Right ventricle myocardium superior (tissue), 1 donor: ENCODE measurements around the gene OR6P1. TPM values are rescaled to one million over a fixed set of nuclear protein-coding genes. Genes with fewer than 3 reads are reported as not detected.

Source experiments
- ATAC-seq: fragments of 200-7000 bp; cut with Tn5 transposase; one replicate; pipeline ENCODE4 v1.9.1; 2020; ENCODE audit warnings: mild to moderate bottlenecking; ENCODE audit not compliant: poor library complexity
- DNase-seq: peaks from one replicate; pipeline ENCODE4 v3.0.0-alpha.2; 2020
- intact Hi-C: fragments of 100-400 bp; cut with DNase I; formaldehyde crosslinking; loops from one replicate; pipeline ENCODE4 v1.11.2; 2022
- long read RNA-seq: library from polyadenylated mRNA; unstranded; transcript quantifications from one replicate; pipeline ENCODE4 v2.0.0, GENCODE V29; 2021
- total RNA-seq: library from RNA; stranded (reverse); fragmentation: NEBNext Ultra II Directional; extraction: Animal tissue kit (Norgen Biotek cat#: 25700); gene quantifications from one replicate; pipeline ENCODE4 v1.2.1, GENCODE V29; 2021
- donor health status: DM: no; HTN: yes; CAD: no; lungs with severe emphysema.

Gene OR6P1, protein sequence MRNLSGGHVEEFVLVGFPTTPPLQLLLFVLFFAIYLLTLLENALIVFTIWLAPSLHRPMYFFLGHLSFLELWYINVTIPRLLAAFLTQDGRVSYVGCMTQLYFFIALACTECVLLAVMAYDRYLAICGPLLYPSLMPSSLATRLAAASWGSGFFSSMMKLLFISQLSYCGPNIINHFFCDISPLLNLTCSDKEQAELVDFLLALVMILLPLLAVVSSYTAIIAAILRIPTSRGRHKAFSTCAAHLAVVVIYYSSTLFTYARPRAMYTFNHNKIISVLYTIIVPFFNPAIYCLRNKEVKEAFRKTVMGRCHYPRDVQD
- total RNA-seq, result not detected
- long read RNA-seq, result 0 reads

DNA sequence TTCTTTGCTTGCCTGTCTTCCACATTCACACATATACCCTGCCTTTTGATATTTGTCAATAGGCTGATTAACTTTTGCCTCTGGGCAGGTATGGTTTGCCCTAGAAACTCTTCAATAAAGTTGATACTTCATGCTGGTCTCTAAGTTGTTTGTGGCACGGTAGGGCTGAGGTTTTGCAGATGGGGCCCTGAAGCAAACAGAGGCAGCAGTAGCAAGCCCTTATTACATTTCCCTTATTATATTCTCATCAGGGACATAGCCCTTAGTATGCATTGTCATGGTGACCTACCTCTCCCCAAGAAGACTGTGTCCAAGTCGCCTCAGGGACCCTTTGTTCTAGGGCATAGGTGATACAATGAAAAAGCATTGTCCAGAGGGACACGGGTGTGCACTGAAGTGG is at the start of gene OR6P1:
TSS of gene OR6P1 (minus strand) at position 101 of the 400 bp plus-strand sequence. CDS start 6,976 bp downstream, outside the sequence.
- DNase-seq (no peak), ATAC-seq (no peak)
- intact Hi-C loops, result no loop called here

DNA sequence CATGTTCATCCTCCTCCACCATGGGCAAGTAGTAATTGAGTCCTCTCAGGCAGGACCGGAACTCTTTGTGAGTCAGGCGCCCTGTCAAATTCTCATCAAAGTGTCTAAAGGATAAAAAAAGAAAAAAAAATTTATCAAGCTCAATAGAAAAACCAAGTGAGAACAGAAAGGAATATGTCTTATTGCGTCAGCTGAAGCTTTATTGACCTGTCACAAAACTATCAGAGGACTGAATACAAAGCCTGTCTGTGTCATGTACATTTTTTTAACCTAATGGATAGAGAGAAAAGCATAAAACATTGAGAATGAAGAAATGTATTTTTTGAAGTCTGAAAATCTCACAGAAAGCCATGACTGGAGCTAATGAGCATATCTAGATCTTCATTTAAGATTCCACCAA is 43.4 kb upstream of the OR6P1 start:
- no peak for DNase-seq
- intact Hi-C loops, result no loop called here
- no peak for ATAC-seq

GRCh38 chr1:158611916-158612315 is 41.5 kb upstream of the OR6P1 start:
- intact Hi-C loops, result no loop called here
- no peak for ATAC-seq
- no peak for DNase-seq

GRCh38 chr1:158607296-158607695 is 36.9 kb upstream of the OR6P1 start:
- no peak for ATAC-seq
- no peak for DNase-seq
- intact Hi-C loops, result no loop called here

- DNase-seq (no peak), ATAC-seq (no peak)
- intact Hi-C loops, result no loop called here
Observed at GRCh38 chr1:158604968-158605367, 34.6 kb upstream of the OR6P1 start, which contains the start of gene OR10Z1. OR10Z1 (plus strand) TSS chr1:158605268; CDS start chr1:158606439, 1,171 bp downstream.

DNA sequence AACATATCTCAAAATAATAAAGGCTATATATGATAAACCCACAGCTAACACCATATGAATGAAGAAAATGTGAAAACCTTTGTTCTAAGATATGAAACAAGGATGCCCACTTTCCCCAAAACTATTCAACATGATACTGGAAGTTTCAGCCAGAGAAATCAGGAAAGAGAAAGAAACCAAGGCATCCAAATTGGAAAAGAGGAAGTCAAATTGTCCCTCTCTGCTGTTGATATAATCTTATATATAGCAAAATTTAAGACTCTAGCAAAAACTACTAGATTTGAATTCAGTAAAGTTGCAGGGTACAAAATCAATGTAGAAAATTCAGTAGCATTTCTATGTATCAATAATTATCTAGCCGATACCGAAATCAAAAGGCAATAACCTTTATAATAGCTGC is 30.4 kb upstream of the OR6P1 start:
- no peak for DNase-seq
- intact Hi-C loops, result no loop called here
- no peak for ATAC-seq

DNA sequence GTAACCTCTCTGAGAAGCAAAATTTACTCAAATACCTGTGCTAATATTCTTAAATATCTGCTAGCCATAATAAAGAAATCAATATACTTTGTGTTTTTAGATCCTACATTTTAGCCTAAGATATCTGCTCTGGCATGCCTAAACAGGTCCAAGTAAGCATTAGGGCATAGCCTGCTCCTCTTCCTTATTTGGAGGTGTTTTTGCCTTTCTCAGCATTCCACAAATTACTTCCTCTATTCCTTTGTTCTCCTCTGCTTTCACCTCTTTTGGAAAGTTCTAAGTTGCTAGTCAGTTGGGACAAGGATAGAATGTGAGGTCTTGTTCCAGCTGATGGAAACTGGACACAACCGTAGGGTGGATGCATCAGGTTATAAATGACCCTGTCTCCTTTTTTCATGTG is 16.6 kb upstream of the OR6P1 start:
- ATAC-seq, result no peak
- intact Hi-C loops, result no loop called here
- no peak for DNase-seq

- intact Hi-C loops, result no loop called here
- ATAC-seq, result no peak
- no peak for DNase-seq
Observed at GRCh38 chr1:158583962-158584361, 13.6 kb upstream of the OR6P1 start.

DNA sequence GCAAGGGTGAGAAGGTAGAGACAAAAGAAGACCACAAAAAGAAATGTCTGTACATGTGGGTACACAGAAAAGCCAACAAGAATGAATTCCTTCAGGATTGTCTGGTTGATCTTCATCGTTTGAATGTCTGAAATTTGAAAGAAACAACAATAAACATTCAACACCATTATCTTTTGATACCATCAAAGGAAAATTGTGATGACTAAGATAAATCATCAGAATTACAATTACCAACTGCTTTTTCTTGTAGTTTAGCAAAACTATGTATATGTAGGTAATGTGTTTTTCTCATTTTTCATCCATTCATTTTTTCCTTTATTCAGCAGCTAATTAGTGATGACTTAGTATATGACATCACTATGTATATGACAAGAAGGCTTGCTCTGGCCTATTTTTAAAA is 9.4 kb upstream of the OR6P1 start, which contains the start of gene OR10X1:
TSS of gene OR10X1 (minus strand) at position 167 of the 400 bp plus-strand sequence. CDS start at position 167, 0 bp downstream.
- DNase-seq, result no peak
- intact Hi-C loops, result no loop called here
- no peak for ATAC-seq

- DNase-seq, result no peak
- ATAC-seq, result no peak
- intact Hi-C loops, result no loop called here
Observed at GRCh38 chr1:158577561-158577960, 7.2 kb upstream of the OR6P1 start.

- ATAC-seq, result no peak
- no peak for DNase-seq
- intact Hi-C loops, result no loop called here
Observed at GRCh38 chr1:158572226-158572625, 1.8 kb upstream of the OR6P1 start.

DNA sequence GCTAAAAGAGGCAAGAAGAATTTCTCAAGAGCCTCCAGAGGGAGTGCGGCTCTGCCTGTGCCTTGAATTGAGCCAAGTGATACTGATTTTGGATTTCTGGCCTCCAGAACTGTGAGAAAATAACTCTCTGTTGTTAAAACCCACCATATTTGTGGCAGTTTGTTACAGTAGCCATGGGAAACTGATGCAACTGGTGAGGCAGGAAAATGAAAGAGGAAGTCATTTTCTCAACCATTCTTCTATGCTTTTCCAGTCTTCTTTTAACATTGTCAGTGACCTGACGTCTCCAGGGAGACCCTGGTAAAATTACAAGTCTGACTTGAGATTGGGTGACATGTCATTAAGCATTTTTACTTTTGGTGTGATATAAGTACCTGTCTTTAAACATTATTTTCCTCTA is 5.8 kb downstream of the OR6P1 start:
- ATAC-seq, result no peak
- no peak for DNase-seq
- intact Hi-C loops, result no loop called here

DNA sequence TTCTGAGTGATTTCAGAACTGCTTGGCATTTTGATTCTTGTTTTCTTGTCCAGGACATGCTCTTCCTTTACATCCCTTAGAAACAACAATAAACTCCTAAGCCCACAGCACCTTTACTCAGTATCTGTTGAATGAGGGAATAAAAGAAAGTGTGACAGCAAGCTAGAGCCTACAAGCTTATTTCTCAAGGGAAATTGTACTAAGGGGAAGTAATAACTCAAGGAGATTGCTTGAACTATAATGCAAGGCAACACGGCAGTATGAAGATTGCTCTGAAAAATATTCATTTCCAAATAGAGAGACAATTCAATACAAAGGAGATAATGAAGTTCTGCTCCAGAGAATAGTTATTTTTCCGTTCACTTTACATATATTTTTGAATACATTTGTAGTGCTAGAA is 6.5 kb downstream of the OR6P1 start:
- no peak for DNase-seq
- ATAC-seq, result no peak
- intact Hi-C loops, result no loop called here

- intact Hi-C loops, result no loop called here
- ATAC-seq (no peak), DNase-seq (no peak)
Observed at GRCh38 chr1:158559696-158560095, 10.7 kb downstream of the OR6P1 start.

GRCh38 chr1:158554352-158554751 is 16.0 kb downstream of the OR6P1 start, which contains the start of gene OR6Y1:
OR6Y1 (minus strand) TSS chr1:158554405; CDS start chr1:158548105, 6,300 bp downstream.
- ATAC-seq (no peak), DNase-seq (no peak)
- intact Hi-C loops, result no loop called here

GRCh38 chr1:158552296-158552695 is 18.1 kb downstream of the OR6P1 start:
- intact Hi-C loops, result no loop called here
- ATAC-seq, result no peak
- DNase-seq, result no peak

- intact Hi-C loops, result no loop called here
- no peak for ATAC-seq
- DNase-seq, result no peak
Observed at GRCh38 chr1:158547533-158547932, 22.8 kb downstream of the OR6P1 start.

GRCh38 chr1:158537609-158538008 is 32.8 kb downstream of the OR6P1 start:
- ATAC-seq (no peak), DNase-seq (no peak)
- intact Hi-C loops, result no loop called here

DNA sequence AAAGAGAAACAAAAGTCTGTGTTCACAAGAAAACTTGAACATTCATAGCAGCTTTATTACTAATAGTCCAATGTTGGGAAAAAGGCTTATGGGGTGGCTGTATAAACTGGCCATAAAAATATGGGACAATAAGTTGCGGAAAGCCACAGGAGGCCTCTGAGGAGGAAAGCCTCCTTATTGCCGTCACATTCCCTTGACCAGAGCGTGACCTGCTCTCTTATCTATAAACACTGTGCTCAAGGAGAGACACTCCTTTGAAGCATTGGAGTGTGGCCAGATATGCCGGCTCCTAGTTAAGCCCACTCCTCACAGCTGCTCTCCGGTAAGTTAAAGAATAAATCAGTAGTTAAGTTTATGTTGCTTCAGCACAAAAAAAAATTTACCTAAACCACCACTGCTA is 35.9 kb downstream of the OR6P1 start:
- no peak for DNase-seq
- intact Hi-C loops, result no loop called here
- no peak for ATAC-seq

- ATAC-seq, result no peak
- intact Hi-C loops, result loop anchor here (10.0 kb wide), 1 partner anchor 563 kb away; no protein-coding TSS in a partner anchor
Observed at GRCh38 chr1:158527190-158527815, 43.1 kb downstream of the OR6P1 start.

More at GRCh38 chr1:158527190-158527815, 43.1 kb downstream of the OR6P1 start:
- DNase-seq, result no peak
